GM20000 (cell line): ENCODE measurements around the gene RPS15.
"Not testable (repeated sequence)": the region's sequence is repeated elsewhere in the genome, so short reads cannot be mapped to it uniquely, and the experiment has no call there.

Source experiments
- DNase-seq: peaks from one replicate; pipeline ENCODE4 v3.0.0; 2012; ENCODE audit warnings: low spot score
- TF ChIP-seq, protein P1 (sequence below): IDR thresholded peaks from 2 replicates; pipeline ENCODE4 v1.5.1; 2012; ENCODE audit warnings: mild to moderate bottlenecking, control low read depth; ENCODE audit errors: extremely low read depth, missing control alignments

Gene RPS15

DNA sequence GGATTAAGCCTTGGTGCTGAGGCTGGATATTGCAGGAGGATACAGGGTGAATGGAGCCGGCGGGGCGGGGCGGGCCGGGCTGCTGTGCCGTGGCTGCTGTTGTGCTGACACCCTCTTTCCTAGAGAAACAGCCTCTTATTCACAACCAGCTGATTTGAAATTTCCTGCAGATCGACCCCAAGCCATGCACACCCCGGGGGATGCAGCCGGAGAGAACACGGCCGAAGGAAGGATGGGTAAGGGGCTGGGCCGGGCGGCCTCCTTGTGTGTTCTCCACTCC, 19.8 kb upstream of the RPS15 start:
- TF ChIP-seq, protein P1, sequence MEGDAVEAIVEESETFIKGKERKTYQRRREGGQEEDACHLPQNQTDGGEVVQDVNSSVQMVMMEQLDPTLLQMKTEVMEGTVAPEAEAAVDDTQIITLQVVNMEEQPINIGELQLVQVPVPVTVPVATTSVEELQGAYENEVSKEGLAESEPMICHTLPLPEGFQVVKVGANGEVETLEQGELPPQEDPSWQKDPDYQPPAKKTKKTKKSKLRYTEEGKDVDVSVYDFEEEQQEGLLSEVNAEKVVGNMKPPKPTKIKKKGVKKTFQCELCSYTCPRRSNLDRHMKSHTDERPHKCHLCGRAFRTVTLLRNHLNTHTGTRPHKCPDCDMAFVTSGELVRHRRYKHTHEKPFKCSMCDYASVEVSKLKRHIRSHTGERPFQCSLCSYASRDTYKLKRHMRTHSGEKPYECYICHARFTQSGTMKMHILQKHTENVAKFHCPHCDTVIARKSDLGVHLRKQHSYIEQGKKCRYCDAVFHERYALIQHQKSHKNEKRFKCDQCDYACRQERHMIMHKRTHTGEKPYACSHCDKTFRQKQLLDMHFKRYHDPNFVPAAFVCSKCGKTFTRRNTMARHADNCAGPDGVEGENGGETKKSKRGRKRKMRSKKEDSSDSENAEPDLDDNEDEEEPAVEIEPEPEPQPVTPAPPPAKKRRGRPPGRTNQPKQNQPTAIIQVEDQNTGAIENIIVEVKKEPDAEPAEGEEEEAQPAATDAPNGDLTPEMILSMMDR = no peak
- DNase-seq = no peak

DNA sequence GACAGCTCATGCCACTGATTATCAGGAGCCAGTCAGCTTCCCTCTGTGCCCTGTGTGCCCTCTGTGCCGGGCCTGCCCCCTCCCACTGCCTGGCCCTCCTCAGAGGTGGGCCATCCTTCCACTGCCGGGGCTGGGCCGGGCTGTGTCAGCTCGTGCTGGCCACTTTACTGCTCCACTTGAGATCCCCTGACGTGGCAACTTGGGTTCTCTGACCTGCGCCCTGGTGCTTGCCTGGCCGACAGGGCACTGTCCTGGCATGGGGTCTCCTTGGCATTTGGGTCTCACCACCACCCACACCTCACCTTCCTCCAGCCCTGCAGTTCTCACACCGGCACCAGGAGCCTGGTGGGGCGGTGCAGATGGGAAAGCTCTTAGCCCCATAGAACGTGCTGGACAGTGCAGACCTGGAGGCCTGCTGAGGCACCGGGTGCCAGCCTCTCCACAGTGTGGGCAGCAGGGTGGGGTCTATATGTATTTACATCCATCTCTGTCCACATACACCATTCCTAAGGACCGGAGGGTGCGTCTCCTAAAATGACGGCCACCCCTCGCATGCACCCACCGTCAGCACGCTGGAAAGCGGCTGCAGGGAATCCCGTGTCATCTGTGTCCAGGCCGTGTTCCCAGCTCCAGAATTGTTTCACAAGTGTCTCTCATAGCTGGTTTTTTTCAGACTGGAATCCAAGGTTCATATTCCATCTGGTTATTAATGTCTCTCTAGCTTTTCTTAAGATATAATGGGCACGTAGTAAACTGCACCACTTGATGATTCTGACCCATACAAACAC, 19.1 kb upstream of the RPS15 start:
- DNase-seq = no peak
- TF ChIP-seq, protein P1 = no peak

DNA sequence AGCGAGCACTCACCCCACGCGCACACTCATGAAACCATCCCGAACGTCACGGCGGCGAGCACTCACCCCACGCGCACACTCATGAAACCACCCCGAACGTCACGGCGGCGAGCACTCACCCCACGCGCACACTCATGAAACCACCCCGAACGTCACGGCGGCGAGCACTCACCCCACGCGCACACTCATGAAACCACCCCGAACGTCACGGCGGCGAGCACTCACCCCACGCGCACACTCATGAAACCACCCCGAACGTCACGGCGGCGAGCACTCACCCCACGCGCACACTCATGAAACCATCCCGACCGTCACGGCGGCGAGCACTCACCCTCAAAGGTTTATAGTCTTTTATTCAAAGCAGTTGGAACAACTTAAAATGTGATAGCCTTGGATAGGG, 18.1 kb upstream of the RPS15 start:
- DNase-seq = not testable (repeated sequence)

DNA sequence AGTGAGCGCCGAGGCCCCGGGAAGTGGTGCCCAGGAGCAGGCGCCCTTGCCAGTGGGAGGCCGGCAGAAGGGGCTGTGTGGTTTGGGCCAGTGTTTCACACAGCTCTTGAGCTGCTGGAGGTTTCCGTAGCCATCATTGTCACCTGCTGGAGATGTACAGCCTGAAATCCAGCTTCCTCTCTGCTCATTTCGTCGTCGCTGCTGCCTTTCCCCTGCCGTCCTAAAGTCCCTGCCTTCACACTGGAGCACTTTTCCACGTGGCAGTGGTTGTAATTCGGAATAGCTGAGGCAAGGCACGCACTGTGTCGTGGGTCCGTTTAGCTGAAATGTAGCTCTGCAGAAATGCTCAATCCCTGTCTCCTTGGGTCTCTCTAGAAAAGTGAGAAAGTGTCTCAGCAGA, 17.6 kb upstream of the RPS15 start:
- TF ChIP-seq, protein P1 = no peak
- no peak for DNase-seq

DNA sequence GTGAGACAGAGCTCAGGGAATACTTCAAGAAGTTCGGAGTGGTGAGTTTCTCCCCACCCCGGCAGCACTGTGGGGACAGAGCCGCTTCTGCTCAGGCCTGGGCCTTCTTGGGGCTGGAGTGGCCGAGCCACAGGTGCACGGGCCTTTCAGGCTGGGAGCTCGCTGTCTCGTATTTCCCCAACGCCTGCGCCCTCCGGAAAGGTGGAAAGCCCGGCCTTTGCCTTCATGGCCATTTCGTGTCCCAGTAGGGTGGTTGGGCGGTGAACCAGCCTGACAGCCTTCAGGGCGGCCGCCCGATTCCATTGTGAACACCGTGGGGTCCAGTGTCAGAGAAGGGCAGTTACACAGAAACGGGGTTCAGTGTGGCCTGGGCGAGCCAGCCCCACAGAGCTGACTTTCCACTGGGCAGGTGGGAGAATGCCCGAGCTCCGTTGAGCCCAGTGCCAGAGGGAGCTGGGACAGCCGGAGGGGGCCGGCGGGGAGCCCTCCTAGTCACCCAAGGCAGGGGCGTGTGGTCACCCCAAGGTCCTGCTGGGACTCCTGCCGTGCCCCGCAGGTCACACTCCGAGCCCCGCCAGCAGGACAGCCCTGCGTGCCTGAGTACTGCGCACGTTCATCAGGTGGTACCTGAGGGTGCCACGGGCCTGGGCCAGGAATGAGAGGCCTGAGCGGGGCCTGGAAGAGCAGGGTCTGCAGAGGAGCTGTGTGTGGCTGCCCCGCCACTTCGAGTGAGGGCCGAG, 16.8 kb upstream of the RPS15 start:
- DNase-seq = no peak
- TF ChIP-seq, protein P1 = no peak

DNA sequence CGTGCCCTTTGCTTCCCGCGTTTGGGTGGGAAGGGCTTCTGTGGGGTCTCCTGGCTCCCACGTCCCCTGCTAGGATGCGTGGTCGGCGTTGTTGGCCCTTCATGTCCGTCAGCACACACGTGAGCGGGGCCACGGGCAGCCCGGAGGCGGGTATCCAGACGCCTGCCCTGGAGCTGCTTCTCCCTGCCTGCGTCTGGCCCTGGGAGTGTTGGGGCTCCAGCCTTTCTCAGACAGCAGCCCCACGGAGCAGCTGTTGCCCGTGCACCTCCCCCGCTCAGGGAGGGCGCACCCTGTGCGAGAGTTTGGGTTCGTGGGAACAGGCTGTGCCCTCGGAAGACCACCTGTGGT, 16.3 kb upstream of the RPS15 start:
- TF ChIP-seq, protein P1 = no peak

DNA sequence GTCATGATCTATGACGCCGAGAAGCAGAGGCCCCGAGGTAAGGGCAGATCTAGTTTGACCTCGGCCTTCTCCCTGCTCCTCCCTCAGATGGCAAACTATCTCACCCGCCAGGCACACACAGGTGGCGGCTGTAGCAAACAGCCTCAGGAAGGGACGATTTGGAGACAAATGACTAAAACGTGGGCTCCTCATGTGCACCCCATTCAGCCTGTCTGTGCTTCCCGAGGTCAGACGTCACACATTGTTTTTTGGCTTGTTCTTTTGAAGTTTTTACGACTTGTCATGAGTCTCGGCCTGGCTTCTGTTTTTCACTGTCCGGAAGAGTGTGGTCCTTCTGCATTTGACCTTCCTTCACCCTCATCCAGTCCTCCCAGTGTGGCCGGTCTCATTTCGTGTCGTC, 15.8 kb upstream of the RPS15 start:
- DNase-seq = no peak
- TF ChIP-seq, protein P1 = no peak

More for the DNA sequence above, 16.3 kb upstream of the RPS15 start:
- DNase-seq = no peak

DNA sequence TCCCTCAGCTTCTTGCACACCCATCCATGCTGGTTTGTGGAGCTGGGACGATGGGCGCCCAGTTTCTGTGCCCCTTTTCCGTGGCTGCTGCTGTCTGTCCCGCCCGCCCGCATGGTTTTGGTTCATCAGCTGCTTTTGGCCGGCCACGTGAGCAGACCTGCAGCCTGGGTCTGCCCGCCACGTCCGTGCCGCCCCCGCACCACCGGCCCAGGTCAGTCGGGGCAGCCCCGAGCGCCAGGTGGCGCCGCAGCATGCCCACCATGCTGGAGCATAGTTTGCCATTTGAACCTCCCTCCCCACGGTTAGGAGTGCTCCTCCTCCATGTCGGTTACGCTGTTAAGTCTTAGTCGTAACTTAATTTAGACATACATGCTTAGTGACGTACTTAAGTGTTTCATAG, 15.3 kb upstream of the RPS15 start:
- TF ChIP-seq, protein P1 = no peak
- DNase-seq = no peak
